GM18858 (cell line): ENCODE data around the gene DET1.

Experiments used
- ATAC-seq: cut with Tn5 transposase; IDR thresholded peaks from one replicate; pipeline ENCODE4 v1.9.1; 2021; ENCODE audit not compliant: unreplicated experiment

Gene DET1

DNA sequence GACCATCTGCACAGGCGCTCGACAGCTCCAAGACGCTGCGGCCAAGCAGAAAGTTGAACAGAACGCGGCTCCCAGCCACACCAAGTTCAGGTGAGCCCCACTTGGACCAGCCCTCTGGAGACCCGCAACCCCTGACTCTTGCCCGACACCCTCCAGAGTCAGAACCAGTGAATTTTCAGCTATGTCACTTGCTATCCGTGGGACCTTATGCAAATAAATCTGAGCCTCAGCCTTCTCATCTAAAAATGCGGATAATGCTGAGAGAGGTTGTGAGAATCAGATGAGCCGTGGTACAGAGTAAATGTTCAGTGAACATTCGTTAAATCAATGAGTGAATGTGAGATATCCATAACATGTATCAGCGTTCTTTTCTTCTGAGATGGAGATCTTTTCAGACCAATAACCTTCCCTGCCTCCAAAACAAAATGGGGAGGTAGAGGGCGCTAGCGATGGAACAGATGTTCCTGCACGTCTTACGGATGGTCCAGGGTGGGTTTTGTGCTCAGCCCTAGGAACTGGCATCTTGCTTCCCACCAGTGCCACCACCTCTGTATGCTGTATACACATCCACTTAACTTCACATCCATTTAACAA, 78.4 kb downstream of the DET1 start:
- ATAC-seq = no peak

DNA sequence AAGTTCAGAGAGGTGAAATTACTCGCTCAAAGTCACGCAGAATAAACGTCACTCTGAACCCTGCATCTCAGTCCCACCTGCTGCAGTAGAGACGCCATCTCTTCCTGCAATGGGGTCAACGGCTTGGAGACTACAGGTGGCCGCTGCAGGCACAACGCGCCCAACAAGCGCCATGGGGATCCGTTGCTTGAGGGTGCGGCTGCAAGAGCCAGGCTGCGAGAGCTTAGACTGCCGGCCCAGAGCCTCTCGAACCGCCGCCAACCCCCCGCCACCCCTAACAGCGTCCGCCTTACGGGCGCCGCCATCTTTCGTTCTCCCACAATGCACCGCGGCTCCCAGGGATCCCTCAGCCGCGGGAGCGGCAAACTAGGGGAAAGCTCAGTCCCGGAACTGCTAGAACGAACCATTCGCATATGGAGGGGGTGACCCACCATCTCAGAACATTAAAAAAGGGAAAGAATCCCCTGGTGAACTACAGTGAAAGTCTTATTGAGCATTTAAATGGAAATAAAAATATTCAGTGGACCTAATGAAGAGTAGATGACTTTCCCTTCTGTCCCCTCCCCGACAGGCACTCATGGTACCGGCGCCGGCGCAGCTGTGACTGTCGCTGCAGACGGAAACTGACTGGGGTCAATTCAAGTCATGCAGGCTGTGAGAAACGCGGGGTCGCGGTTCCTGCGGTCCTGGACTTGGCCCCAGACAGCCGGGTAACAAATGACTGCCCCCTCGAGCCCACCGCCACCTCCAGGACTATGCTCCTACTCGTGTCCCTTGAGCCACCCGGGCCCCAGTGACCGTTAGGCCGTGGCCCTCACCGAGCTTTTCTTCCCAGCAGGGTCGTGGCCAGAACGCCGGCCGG, 79.2 kb downstream of the DET1 start, which contains the start of the genes MRPL46 and MRPS11:
MRPL46 (minus strand) TSS at position 316 of the 862 bp plus-strand sequence; CDS start at position 305, 11 bp downstream.
MRPS11 (plus strand) TSS at position 636 of the 862 bp plus-strand sequence; CDS start at position 646, 10 bp downstream.
- peak; percentile 76 for ATAC-seq

- ATAC-seq = no peak
These were observed 80.8 kb downstream of the DET1 start for GRCh38 chr15:88465633-88466224.

DNA sequence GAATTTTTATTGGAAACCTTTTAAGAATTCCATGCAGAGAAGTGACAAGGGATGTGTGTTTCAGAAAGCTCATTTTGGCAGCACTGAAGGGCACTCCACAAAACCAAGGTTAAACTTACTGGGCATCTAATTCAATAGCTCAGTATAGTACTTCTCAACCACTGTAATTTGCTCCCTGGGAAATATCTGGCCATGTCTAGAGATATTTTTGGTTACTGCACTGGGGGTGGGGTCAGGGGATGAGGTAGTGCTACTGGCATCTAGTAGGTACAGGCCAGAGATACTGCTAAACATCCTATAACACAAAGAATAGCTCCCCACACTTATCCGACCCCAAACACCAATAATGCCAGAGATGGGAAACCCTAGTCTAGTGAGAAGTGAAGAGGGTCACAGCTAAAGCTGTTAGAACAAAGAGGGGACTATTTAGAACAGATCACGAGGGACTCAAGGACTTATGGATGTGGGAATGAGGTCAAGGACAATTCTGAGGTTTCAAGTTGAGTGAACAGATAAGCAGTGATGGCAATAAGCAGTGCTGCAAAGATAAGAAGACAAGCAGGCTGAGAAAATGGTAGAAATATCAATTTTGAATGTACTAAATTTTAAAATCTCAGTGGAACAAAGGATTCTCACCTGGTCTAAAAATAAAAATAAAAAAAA, 82.5 kb downstream of the DET1 start:
- ATAC-seq = no peak
